A549 treated with RU486 at 1 μM for 4 hours (cell line): ENCODE results near the gene HK2. TPM values are rescaled to one million over a fixed set of nuclear protein-coding genes. Genes with fewer than 3 reads are reported as not detected.

Experiments used
- total RNA-seq: library from RNA; stranded (reverse); fragments of 200-300 nt; extraction: Qiagen RNA extraction; gene quantifications from 5 replicates; pipeline ENCODE4 v1.2.3, GENCODE V29; 2022; ENCODE audit warnings: low read depth

The HK2 gene
- 0.87 to 1.6 TPM (median 1.1 TPM) in 5 replicates for total RNA-seq

DNA sequence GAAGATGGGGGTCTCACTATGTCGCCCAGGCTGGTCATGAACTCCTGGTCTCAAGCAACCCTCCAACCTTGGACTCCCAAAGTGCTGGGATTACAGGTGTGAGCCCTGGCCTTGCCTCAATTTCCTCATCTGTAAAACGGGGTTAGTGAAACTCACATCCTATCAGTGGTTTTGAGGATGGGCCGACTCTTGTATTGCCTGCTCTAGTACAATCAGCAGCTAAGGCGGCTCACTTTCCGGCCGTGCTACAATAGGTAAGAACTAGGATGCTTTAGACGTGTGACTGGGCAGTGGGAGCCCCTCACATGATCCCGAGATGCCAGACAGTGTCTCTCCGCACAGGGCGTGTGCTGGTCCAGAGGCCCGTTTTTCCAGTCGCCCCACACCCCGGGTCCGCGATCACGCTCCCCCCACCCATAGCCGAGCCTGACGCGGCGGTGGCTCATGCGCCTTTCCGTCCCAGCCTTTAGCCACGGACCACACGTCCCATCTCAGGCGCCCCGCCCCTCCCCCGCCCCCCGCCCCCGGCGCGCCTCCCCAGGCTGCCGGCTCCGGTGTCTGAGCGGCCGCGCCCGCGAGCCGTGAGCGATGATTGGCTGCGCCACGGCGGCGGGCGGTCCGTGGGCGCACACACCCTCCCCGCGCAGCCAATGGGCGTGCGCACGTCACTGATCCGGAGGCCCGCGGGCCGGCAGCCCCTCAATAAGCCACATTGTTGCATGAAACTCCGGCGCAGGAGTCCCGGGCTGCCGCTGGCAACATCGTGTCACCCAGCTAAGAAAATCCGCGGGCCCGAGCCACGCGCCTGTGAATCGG, at the start of gene HK2:
Gene HK2 (plus strand): TSS at position 710 of the 816 bp plus-strand sequence. CDS start 454 bp downstream, outside the sequence.

Other genes starting within 250 kb of the HK2 start
- not detected in 5 replicates for gene M1AP, start 185.8 kb upstream of the HK2 start, total RNA-seq
- 8.1 to 12.1 TPM (median 9.2 TPM) in 5 replicates for gene SEMA4F, start 179.9 kb upstream of the HK2 start, total RNA-seq
- 102 to 208 TPM (median 161 TPM) in 5 replicates for gene POLE4, start 124.5 kb downstream of the HK2 start, total RNA-seq